ENCODE results near the gene TPRG1. TPM values are rescaled to one million over a fixed set of nuclear protein-coding genes. Genes with fewer than 3 reads are reported as not detected.

The TPRG1 gene
- total RNA-seq, 1 experiment from 2014 or later, result 0.55 TPM

- POLR2A ChIA-PET, result interaction anchor here (0.6 kb wide), 1 partner anchor 195 kb away, joined by 6 read pairs; no protein-coding TSS in a partner anchor
- peaks cover 32% of the 10 kb centered on the region for H3K9me3 Mint-ChIP-seq
Observed at GRCh38 chr3:189239616-189240015, 67.8 kb downstream of the TPRG1 start.

More at GRCh38 chr3:189239616-189240015, 67.8 kb downstream of the TPRG1 start:
- no peak for ATAC-seq
- H3K27ac Mint-ChIP-seq, result no peak overlapping the region
- no peaks in the 10 kb centered on the region for H3K4me1 Mint-ChIP-seq
- peaks cover 12% of the 10 kb centered on the region for H3K36me3 Mint-ChIP-seq
- no peak for DNase-seq (ENCODE audit: low spot score)
- CTCF ChIA-PET, result no interaction called here
- no peaks in the 10 kb centered on the region; the same call in none of the 2 replicates for H3K27me3 Mint-ChIP-seq (ENCODE audit: low read depth)
- H3K4me3 Mint-ChIP-seq, result no peak overlapping the region
- TF ChIP-seq IRF1 (CRISPR knock-in tag; IDR thresholded peaks at IDR 0.05) (no peak), FOXK1 (CRISPR knock-in tag; IDR thresholded peaks at IDR 0.05) (no peak), MAX (CRISPR knock-in tag; IDR thresholded peaks at IDR 0.05) (no peak), ZBTB21 (CRISPR knock-in tag; IDR thresholded peaks at IDR 0.05; ENCODE audit: borderline replicate concordance) (no peak), ZNF416 (CRISPR knock-in tag; IDR thresholded peaks at IDR 0.05) (no peak), JAZF1 (CRISPR knock-in tag; IDR thresholded peaks at IDR 0.05) (no peak), SMAD4 (CRISPR knock-in tag; IDR thresholded peaks at IDR 0.05) (no peak), SOX15 (CRISPR knock-in tag; IDR thresholded peaks at IDR 0.05) (no peak), ZNF396 (CRISPR knock-in tag; IDR thresholded peaks at IDR 0.05; ENCODE audit: borderline replicate concordance) (no peak), NR1H2 (CRISPR knock-in tag; IDR thresholded peaks at IDR 0.05) (no peak), SMAD3 (CRISPR knock-in tag; IDR thresholded peaks at IDR 0.05; ENCODE audit: borderline replicate concordance) (no peak)
- TF ChIP-seq, protein P1, sequence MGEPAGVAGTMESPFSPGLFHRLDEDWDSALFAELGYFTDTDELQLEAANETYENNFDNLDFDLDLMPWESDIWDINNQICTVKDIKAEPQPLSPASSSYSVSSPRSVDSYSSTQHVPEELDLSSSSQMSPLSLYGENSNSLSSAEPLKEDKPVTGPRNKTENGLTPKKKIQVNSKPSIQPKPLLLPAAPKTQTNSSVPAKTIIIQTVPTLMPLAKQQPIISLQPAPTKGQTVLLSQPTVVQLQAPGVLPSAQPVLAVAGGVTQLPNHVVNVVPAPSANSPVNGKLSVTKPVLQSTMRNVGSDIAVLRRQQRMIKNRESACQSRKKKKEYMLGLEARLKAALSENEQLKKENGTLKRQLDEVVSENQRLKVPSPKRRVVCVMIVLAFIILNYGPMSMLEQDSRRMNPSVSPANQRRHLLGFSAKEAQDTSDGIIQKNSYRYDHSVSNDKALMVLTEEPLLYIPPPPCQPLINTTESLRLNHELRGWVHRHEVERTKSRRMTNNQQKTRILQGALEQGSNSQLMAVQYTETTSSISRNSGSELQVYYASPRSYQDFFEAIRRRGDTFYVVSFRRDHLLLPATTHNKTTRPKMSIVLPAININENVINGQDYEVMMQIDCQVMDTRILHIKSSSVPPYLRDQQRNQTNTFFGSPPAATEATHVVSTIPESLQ (CRISPR knock-in tag; IDR thresholded peaks at IDR 0.05), result no peak
- TF ChIP-seq, protein P2, sequence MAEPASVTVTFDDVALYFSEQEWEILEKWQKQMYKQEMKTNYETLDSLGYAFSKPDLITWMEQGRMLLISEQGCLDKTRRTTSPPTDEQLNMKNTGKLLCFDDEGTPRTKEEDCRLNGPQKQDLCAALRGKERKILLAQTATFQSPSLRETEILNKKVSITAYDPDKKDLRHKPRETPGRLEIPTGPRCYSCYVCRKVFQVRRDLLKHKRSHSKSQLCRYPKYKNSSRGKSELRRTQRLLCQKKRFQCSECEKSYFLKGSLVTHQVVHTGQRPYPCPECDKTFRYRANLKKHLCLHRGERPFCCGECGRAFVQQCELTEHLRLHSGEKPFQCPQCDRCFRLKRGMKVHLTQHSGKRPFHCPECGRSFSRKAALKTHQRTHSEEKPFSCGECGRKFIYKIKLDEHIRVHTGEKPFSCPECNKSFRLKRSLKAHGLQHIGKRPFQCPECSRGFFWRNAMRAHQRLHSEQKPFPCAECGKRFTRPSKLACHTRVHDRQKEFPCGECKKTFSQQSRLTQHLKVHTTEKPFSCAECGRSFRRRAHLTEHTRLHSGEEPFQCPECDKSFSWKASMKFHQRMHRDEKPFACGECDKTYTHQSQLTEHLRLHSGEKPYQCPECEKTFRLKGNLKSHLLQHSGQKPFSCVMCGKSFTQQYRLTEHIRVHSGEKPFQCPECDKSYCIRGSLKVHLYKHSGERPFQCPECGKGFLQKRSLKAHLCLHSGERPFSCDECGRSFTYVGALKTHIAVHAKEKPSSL (CRISPR knock-in tag; conservative IDR thresholded peaks at IDR 0.05), result no peak
- TF ChIP-seq, protein P3, sequence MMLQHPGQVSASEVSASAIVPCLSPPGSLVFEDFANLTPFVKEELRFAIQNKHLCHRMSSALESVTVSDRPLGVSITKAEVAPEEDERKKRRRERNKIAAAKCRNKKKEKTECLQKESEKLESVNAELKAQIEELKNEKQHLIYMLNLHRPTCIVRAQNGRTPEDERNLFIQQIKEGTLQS (CRISPR knock-in tag; conservative IDR thresholded peaks at IDR 0.05), result no peak
- TF ChIP-seq, protein P4, sequence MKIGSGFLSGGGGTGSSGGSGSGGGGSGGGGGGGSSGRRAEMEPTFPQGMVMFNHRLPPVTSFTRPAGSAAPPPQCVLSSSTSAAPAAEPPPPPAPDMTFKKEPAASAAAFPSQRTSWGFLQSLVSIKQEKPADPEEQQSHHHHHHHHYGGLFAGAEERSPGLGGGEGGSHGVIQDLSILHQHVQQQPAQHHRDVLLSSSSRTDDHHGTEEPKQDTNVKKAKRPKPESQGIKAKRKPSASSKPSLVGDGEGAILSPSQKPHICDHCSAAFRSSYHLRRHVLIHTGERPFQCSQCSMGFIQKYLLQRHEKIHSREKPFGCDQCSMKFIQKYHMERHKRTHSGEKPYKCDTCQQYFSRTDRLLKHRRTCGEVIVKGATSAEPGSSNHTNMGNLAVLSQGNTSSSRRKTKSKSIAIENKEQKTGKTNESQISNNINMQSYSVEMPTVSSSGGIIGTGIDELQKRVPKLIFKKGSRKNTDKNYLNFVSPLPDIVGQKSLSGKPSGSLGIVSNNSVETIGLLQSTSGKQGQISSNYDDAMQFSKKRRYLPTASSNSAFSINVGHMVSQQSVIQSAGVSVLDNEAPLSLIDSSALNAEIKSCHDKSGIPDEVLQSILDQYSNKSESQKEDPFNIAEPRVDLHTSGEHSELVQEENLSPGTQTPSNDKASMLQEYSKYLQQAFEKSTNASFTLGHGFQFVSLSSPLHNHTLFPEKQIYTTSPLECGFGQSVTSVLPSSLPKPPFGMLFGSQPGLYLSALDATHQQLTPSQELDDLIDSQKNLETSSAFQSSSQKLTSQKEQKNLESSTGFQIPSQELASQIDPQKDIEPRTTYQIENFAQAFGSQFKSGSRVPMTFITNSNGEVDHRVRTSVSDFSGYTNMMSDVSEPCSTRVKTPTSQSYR (CRISPR knock-in tag; IDR thresholded peaks at IDR 0.05), result no peak
- TF ChIP-seq, protein P5, sequence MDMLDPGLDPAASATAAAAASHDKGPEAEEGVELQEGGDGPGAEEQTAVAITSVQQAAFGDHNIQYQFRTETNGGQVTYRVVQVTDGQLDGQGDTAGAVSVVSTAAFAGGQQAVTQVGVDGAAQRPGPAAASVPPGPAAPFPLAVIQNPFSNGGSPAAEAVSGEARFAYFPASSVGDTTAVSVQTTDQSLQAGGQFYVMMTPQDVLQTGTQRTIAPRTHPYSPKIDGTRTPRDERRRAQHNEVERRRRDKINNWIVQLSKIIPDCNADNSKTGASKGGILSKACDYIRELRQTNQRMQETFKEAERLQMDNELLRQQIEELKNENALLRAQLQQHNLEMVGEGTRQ (CRISPR knock-in tag; IDR thresholded peaks at IDR 0.05), result no peak
- TF ChIP-seq, protein P6, sequence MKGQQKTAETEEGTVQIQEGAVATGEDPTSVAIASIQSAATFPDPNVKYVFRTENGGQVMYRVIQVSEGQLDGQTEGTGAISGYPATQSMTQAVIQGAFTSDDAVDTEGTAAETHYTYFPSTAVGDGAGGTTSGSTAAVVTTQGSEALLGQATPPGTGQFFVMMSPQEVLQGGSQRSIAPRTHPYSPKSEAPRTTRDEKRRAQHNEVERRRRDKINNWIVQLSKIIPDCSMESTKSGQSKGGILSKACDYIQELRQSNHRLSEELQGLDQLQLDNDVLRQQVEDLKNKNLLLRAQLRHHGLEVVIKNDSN (CRISPR knock-in tag; IDR thresholded peaks at IDR 0.05), result no peak
